ENCODE results near the gene APBA2.
A peak's percentile ranks its signal among the peaks of the same experiment; 100 is the strongest.

Gene APBA2

GRCh38 chr15:28942046-28942445 lies 56.3 kb downstream of the APBA2 start:
- DNase-seq, result no peak

GRCh38 chr15:28942571-28942970 lies 56.8 kb downstream of the APBA2 start:
- no peak for DNase-seq

DNA sequence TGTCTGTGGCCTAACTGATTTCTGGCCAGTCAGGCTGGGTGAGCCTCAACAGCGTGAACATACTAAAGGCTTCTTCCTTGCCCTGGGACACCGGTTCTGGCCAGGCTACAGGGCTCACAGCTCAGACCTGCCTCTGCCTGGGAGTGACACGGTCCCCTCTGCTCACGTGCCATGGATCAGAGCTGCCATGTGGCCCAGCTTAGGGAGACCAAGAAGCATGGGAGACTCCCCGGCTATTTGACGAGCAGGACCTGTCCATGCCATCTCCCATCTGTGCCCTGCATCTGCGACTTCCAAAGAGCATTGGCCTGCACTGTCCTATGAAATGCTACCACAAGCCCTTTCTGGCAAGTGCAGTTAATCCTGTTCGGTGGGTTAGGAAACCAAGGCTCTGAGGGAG lies 57.4 kb downstream of the APBA2 start:
- DNase-seq, result no peak

DNA sequence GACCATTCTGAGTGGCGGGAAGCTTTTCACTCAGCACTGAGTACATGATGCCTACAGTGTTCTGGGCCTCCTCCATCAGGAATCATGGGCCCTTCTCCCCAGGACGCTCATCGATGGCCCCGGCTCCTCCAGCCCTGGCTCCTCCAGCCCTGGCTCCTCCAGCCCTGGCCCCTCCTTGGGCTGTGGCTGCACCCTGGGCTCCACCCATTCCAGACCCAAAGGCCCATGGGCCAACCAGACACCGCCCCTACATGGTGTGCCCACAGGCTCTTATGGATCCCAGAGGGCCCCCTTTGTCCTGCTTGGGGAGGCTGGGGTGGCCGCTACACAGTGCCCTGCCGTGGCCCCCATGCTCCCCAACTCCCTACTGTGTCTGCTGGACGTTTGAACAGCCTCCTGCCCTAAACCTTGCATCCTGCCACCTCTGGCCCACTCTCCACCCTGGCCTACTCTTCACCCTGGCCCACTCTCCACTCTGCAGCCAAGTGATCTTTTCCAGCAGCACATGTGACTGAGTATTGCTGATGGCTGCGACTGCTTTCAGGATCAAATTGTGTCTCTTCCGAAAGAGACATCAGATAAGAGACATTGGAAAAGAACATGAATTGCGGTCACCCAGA lies 57.9 kb downstream of the APBA2 start:
- DNase-seq, result no peak

DNA sequence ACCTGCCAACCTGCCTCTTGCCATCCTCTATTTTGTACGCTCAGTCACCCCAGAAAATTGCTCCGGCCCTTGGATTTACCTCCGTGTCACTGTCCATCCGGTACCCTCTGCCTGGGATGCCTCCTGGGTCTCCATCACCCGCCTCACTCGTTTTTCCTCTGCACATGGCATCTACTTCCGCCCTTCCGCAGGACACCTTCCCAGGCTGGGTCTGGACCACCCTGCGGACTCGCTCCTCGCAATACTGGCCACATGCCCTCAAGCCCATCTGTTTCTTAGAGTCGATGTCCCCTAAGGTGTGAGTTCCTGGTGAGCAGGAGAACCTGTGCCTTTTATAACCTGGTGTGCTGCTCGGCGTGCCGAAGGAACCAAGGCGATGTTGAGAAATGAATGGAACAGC lies 58.5 kb downstream of the APBA2 start:
- no peak for DNase-seq

- no peak for DNase-seq
These were observed 59.0 kb downstream of the APBA2 start for GRCh38 chr15:28944696-28945300.

- DNase-seq, result no peak
These were observed 60.0 kb downstream of the APBA2 start for GRCh38 chr15:28945626-28946230.

DNA sequence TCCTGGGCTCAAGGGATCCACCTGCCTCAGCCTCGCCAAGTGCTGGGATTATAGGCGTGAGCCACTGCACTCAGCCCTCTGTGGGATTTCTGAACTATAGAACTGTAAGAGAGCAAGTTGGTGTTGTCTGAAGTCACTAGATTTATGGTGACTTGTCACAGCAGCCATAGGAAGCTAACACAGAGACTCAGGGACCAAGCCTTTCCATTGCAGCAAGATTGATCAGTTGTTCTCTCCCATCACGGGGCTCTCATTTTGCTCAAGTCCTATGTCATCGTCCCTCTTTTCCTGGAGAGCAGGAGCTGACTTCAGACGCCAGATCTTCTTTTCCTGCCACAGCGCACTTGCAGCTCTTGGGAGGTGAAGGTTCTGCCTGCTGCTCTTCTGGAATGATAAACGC lies 61.0 kb downstream of the APBA2 start:
- DNase-seq, result no peak

DNA sequence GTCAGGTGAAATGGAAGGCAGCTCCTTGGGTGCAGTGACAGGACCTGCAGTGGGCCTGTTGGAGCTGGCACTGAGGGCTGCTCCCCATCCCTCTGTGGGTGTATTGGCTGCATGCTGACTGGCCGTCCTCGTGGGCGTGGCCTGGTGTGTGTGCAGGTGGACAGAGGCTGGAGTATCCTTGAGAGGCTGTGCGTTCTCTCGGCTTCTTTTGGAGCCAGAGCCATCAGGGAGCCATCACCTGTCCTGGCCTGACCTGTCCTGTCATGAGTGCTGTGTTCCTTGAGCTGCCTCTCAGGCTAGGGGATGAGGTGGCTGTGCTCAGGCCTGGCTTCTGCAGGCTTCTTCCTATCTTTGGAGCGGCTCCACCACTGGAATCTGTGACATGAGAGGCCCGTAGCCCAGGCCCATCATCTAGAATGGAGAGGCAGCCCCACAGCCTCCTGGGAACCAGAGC lies 61.5 kb downstream of the APBA2 start:
- no peak for DNase-seq

GRCh38 chr15:28948036-28948435 lies 62.3 kb downstream of the APBA2 start:
- no peak for DNase-seq

DNA sequence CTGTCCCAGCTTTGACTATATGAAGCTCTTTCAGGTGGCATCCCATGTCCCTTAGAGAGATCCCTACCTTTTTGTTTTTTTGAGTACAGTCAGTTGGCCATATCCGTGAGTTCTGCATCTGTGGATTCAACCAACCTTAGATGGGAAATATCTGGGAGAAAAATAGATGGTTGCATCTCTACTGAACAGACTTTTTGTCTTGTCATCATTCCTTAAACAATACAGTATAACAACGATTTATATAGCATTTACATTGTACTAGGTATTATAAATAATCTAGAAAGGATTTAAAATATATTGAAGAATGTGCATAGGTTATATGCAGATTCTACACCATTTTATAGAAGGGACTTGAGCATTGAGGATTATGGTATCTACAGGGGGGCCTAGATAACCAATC lies 65.1 kb downstream of the APBA2 start:
- no peak for DNase-seq

GRCh38 chr15:28952666-28953491 lies 67.1 kb downstream of the APBA2 start:
- DNase-seq, result no peak

DNA sequence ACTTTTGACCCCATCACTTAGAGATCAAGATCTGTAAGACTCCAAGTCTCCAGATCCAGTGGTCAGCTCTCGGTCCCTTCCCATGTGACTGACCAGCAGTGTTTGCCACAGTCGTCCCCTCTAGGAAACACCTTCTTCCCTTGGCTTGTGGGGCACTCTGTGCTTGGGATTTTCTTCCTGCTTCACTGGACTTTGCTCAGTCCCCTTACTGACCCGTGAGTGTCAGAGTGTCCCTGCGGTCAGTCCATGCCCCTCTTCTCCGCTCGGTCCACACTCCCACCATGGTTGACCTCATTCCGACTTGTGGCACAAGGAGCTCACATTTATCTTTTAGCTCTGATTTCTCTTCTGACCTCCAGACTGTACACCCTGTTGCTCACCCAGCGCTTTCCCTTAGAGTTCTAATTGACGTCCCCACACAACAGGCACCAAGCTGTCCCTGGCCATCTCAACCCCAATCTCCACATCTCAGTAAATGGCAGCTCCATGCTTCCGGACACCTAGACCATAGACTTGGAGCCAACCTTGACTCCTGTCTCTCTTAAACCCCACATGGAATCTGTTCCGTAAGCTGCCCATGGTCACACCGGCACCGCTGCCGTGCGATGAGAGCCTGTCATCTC lies 67.9 kb downstream of the APBA2 start:
- DNase-seq, result no peak

- DNase-seq, result no peak
These were observed 68.8 kb downstream of the APBA2 start for GRCh38 chr15:28954466-28955159.

- peak; percentile 24 for DNase-seq
These were observed 69.6 kb downstream of the APBA2 start for GRCh38 chr15:28955160-28955992.

- DNase-seq, result no peak
These were observed 70.2 kb downstream of the APBA2 start for GRCh38 chr15:28955993-28956421.

GRCh38 chr15:28956491-28956890 lies 70.7 kb downstream of the APBA2 start:
- no peak for DNase-seq

DNA sequence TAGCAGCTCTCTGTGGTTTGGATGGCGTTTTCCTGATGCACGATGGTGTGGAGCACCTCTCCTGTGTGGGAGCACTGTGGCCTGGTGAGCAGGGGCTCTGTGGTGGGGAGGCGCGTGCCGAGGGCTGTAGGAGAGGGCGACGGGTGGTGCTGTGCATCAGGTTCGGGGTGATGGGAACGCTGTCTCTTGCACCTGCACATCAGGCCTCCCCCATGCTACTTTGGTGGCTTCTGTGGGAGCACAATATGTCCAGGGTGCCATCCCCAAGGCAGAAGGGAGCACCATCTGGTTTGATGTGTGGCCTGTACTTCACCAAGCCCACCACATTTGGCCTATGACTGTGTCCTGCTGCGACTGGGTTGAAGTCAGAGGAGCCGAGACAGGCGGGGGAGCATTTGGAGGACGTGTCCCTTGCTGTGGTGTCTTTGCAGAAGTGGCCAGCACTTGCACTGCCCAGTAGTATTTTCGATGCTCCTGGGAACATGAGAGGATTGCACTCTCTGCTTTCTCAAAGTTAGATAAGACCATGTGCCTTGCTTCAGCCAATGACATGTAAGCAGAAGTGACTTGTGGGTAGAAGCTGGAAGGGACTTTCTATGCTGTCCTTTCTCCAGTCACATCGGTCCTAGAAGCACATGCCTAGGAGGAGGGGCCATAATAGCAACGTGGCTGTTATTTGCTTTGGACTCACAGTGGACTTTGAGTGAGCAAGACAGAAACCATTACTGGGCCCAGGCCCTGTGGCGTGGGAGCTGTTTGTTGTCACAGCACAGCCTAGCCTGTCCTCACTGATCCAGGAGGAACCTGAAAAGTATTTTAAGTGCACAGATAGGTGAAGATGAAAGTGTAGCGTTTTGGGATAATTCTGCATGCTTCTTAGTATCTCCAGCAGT lies 72.1 kb downstream of the APBA2 start:
- no peak for DNase-seq

- no peak for DNase-seq
These were observed 73.6 kb downstream of the APBA2 start for GRCh38 chr15:28959326-28959725.

DNA sequence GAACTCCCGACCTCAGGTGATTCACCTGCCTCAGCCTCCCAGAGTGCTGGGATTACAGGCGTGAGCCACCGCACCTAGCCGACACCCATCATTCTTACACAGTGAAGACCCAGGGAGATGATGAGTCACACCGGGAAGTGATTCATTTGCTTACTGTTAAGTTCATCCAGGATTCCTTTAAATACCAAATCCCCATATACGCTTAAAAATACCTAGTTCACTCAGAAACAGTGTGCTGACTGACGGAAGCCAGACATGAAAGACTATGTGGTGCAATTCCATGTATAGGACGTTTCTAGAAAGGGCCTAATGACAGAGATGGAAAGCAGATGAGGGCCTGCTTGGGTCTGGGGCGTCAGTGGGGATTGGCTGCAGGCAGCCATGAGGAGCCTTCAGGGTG lies 75.2 kb downstream of the APBA2 start:
- no peak for DNase-seq

DNA sequence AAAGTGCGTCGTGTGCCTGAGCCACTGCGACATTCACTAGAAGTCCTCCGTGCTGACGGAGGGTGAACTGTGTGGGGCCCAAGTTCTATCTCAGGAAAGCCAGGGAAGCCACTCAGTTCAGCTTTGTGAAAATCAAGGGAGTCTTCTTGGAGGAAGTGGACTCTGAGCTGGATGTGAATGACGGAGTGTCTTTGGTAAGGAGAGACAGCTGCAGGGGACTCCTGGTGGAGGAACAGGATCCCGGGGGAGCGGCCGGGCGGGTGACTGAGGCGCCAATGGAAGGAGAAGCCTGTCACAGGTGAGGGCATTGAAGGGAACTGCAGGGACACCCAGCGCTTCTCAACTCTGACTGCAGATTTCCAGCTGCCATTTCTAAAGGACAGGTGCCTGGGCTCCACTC lies 75.6 kb downstream of the APBA2 start:
- DNase-seq, result no peak
